Measurements from ENCODE around the gene ARHGEF19.

ARHGEF19 gene

GRCh38 chr1:16187748-16188401 lies 24.6 kb downstream of the ARHGEF19 start (continued):
- TF ChIP-seq HIC1 (tag by site-specific recombination; IDR thresholded peaks at IDR 0.05) (peak; percentile 37; the same call in 1 of the 2 replicates), EGR2 (tag by site-specific recombination; IDR thresholded peaks at IDR 0.05; ENCODE audit: low read depth) (peak; percentile 13; the same call in 1 of the 2 replicates)

DNA sequence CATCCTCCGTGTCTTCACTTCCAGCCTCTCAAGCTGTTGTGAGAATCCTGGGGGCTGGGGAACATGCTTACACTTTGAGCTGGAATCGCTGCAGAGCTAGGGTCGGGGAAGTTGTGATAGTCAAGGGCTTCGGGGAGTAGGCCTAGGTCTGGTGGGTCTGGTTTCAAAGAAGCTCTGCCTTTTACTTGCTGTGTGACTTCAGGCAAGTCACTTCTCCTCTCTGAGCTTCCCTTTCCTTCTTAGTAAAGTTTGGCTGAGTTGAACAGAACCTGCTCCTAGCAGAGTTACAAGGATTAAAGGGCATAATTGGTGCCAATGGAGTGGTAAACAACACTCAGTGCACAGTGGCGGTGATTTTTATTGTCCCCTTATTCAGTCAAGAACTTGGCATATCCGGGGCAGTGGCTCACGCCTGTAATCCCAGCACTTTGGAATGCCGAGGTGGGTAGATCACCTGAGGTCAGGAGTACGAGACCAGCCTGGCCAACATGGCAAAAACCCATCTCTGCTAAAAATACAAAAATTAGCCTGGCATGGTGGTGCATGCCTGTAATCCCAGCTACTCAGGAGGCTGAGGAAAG lies 25.7 kb downstream of the ARHGEF19 start:
- H3K36me3 ChIP-seq (ENCODE audit: control insufficient read depth in 2 of 2, insufficient read depth in 1 of 2, low read length in 2 of 2): no peaks in the 10 kb centered on the region
- ChIA-PET CTCF (interaction anchor here (0.5 to 15.1 kb wide), 23 partner anchors 9 to 179 kb away, joined by 3 to 427 read pairs (median 3); partner anchors contain the start of genes EPHA2 and FAM131C), POLR2A (interaction anchor here (1.1 kb wide), 1 partner anchor 41 kb away, joined by 3 read pairs; no protein-coding TSS in a partner anchor)
- no peaks in the 10 kb centered on the region for H3K4me1 ChIP-seq (ENCODE audit: control insufficient read depth, insufficient read depth, low read length)
- no peak overlapping the region for H3K27ac ChIP-seq (ENCODE audit: extremely low read depth, low read depth, low read length)
- no peaks in the 10 kb centered on the region for H3K9me3 ChIP-seq (ENCODE audit: control insufficient read depth, insufficient read depth, low read depth, low read length)
- no peak overlapping the region for H3K4me3 ChIP-seq (ENCODE audit: low read depth, low read length)
- TF ChIP-seq GLI2 (tag by site-specific recombination; IDR thresholded peaks at IDR 0.05; ENCODE audit: borderline replicate concordance, low read depth) (no peak), ZNF133 (tag by site-specific recombination; IDR thresholded peaks at IDR 0.05) (no peak), ZNF701 (tag by site-specific recombination; IDR thresholded peaks at IDR 0.05) (no peak), REST (tag by site-specific recombination; IDR thresholded peaks at IDR 0.05) (no peak), ZNF768 (tag by site-specific recombination; IDR thresholded peaks at IDR 0.05) (peak; percentile 53; the same call in 1 of the 2 replicates), ZFHX2 (tag by site-specific recombination; conservative IDR thresholded peaks at IDR 0.05) (no peak)

DNA sequence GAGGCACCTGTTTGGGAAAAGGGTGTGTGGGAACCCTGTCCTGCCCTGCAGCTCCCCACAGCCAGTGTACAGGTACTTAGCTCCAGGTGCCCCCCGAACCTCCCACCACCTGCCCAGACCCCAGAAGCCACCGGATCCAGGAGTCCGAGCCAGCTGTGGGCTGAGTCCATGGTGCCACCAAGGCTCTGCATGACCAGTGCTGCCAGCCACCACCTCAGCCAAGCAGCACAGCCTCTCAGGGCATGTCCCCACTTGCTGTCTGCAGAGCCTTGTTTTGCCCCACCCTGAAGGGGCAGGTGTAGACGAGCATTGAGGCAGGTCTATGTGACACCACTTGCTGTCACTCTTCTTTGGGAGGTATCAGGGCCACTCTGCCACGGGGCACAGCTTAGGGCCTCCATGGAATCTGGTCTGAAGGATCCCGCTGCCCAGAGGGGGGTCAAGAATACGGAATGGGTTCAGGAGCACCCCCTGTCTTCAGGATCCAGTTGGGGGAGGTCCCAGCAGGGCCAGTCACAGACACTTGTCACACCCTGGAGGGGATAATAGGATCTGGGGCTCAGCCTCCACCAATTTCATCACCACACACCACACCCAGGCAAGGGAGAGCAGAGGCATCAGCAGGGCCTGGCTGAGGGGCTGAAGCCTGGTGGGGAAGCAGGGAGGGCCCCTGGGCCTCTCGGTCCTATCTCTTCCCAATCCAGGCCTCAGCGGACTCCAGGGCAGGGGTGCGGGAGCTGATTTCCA lies 27.7 kb downstream of the ARHGEF19 start:
- Histone ChIP-seq H3K36me3 (ENCODE audit: control insufficient read depth in 2 of 2, insufficient read depth in 1 of 2, low read length in 2 of 2) (no peaks in the 10 kb centered on the region), H3K4me1 (ENCODE audit: control insufficient read depth, insufficient read depth, low read length) (no peaks in the 10 kb centered on the region), H3K4me3 (ENCODE audit: low read depth, low read length) (no peak overlapping the region), H3K9me3 (ENCODE audit: control insufficient read depth, insufficient read depth, low read depth, low read length) (no peaks in the 10 kb centered on the region), H3K27ac (ENCODE audit: extremely low read depth, low read depth, low read length) (no peak overlapping the region)
- ChIA-PET CTCF (interaction anchor here (0.7 to 15.1 kb wide), 2 partner anchors 103 to 177 kb away, joined by 7 to 427 read pairs; no protein-coding TSS in a partner anchor), POLR2A (no interaction called here)
- TF ChIP-seq ZFHX2 (tag by site-specific recombination; conservative IDR thresholded peaks at IDR 0.05) (0 out of 2 replicates have a peak, but pooled peaks have one; percentile 22), ZNF18 (tag by site-specific recombination; IDR thresholded peaks at IDR 0.05) (no peak), ZNF473 (tag by site-specific recombination; IDR thresholded peaks at IDR 0.05) (no peak), ZNF521 (tag by site-specific recombination; IDR thresholded peaks at IDR 0.05) (no peak), ZIC2 (tag by site-specific recombination; IDR thresholded peaks at IDR 0.05) (0 out of 2 replicates have a peak, but pooled peaks have one; percentile 7), ZNF311 (tag by site-specific recombination; IDR thresholded peaks at IDR 0.05; ENCODE audit: borderline replicate concordance) (no peak), KLF1 (tag by site-specific recombination; IDR thresholded peaks at IDR 0.05) (peak; percentile 52)
- TF ChIP-seq, protein P1, sequence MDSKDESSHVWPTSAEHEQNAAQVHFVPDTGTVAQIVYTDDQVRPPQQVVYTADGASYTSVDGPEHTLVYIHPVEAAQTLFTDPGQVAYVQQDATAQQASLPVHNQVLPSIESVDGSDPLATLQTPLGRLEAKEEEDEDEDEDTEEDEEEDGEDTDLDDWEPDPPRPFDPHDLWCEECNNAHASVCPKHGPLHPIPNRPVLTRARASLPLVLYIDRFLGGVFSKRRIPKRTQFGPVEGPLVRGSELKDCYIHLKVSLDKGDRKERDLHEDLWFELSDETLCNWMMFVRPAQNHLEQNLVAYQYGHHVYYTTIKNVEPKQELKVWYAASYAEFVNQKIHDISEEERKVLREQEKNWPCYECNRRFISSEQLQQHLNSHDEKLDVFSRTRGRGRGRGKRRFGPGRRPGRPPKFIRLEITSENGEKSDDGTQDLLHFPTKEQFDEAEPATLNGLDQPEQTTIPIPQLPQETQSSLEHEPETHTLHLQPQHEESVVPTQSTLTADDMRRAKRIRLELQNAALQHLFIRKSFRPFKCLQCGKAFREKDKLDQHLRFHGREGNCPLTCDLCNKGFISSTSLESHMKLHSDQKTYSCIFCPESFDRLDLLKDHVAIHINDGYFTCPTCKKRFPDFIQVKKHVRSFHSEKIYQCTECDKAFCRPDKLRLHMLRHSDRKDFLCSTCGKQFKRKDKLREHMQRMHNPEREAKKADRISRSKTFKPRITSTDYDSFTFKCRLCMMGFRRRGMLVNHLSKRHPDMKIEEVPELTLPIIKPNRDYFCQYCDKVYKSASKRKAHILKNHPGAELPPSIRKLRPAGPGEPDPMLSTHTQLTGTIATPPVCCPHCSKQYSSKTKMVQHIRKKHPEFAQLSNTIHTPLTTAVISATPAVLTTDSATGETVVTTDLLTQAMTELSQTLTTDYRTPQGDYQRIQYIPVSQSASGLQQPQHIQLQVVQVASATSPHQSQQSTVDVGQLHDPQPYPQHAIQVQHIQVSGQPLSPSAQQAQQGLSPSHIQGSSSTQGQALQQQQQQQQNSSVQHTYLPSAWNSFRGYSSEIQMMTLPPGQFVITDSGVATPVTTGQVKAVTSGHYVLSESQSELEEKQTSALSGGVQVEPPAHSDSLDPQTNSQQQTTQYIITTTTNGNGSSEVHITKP (tag by site-specific recombination; IDR thresholded peaks at IDR 0.05): peak; percentile 59; the same call in 1 of the 2 replicates
- TF ChIP-seq, protein P2, sequence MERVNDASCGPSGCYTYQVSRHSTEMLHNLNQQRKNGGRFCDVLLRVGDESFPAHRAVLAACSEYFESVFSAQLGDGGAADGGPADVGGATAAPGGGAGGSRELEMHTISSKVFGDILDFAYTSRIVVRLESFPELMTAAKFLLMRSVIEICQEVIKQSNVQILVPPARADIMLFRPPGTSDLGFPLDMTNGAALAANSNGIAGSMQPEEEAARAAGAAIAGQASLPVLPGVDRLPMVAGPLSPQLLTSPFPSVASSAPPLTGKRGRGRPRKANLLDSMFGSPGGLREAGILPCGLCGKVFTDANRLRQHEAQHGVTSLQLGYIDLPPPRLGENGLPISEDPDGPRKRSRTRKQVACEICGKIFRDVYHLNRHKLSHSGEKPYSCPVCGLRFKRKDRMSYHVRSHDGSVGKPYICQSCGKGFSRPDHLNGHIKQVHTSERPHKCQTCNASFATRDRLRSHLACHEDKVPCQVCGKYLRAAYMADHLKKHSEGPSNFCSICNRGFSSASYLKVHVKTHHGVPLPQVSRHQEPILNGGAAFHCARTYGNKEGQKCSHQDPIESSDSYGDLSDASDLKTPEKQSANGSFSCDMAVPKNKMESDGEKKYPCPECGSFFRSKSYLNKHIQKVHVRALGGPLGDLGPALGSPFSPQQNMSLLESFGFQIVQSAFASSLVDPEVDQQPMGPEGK (tag by site-specific recombination; IDR thresholded peaks at IDR 0.05): 0 out of 2 replicates have a peak, but pooled peaks have one; percentile 13

Data from HEK293 (cell line).